ENCODE data around the gene DPH2. TPM values are rescaled to one million over a fixed set of nuclear protein-coding genes. Genes with fewer than 3 reads are reported as not detected.

Gene DPH2
- total RNA-seq, 1 donor from 2014 or later, result 30.2 TPM

DNA sequence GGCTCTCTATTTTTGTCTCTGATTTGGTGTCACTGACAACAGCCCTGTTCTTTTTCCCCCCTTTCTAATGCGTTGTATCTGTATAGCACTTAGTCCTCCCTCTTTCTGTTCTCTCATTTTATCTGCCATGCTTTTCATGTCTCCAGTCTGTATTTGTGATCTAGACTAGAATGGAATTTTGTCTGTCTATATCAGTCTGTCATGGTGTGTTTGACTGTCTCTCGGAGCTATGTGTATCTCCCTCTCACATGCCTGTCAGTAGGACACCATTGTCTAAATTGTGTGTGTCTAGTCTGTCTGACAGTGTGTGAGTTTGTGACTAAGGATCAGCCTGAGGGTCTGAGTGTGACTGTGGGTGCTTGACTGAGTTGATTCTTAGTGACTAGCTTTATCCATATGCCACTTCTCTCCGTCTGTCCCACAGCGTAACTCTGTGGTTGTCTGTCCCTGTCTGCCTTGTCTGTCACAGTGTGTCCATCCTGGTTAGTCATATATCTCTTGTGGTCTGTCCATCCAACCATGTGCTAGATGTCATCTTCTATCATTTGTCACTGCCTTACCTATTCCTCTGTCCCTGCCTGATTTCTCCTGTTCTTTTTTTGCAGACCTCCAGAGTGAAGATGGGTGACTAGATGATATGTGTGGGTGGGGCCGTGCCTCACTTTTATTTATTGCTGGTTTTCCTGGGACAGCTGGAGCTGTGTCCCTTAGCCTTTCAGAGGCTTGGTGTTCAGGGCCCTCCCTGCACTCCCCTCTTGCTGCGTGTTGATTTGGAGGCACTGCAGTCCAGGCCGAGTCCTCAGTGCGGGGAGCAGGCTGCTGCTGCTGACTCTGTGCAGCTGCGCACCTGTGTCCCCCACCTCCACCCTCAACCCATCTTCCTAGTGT, 7.8 kb downstream of the DPH2 start:
- no peaks in the 10 kb centered on the region for H3K27me3 Mint-ChIP-seq
- no peak for DNase-seq (ENCODE audit: extremely low spot score, unreplicated experiment)
- H3K36me3 Mint-ChIP-seq, result peaks cover 30% of the 10 kb centered on the region
- H3K4me1 Mint-ChIP-seq (ENCODE audit: unreplicated experiment), result peaks cover 50% of the 10 kb centered on the region
- peak overlapping the region; percentile 95 for H3K4me3 Mint-ChIP-seq
- no peak for TF ChIP-seq CTCF (conservative IDR thresholded peaks at IDR 0.05)
- H3K9me3 Mint-ChIP-seq, result no peaks in the 10 kb centered on the region
- H3K27ac Mint-ChIP-seq, result peak overlapping the region; percentile 18

DNA sequence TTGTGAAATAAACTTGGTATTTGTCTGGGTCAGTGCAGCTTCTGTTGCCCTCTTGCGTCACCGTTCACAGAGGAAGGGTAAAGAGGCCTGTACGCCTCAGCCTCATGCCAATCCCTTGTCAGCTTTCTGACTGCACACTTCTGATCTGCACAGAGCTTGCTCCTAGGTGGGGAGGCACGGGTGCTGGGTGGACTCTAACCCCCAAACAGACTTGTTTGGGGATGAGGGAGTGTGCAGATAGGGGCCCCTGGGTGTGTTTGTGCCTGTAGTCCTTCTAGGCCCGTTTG, 8.4 kb downstream of the DPH2 start:
- H3K27ac Mint-ChIP-seq, result peak overlapping the region; percentile 80
- H3K4me3 Mint-ChIP-seq, result peak overlapping the region; percentile 95
- H3K4me1 Mint-ChIP-seq (ENCODE audit: unreplicated experiment), result peaks cover 56% of the 10 kb centered on the region
- peaks cover 32% of the 10 kb centered on the region for H3K36me3 Mint-ChIP-seq
- DNase-seq (ENCODE audit: extremely low spot score, unreplicated experiment), result no peak
- TF ChIP-seq CTCF (conservative IDR thresholded peaks at IDR 0.05), result no peak
- H3K9me3 Mint-ChIP-seq, result no peaks in the 10 kb centered on the region
- no peaks in the 10 kb centered on the region for H3K27me3 Mint-ChIP-seq

- H3K27me3 Mint-ChIP-seq, result no peaks in the 10 kb centered on the region
- no peaks in the 10 kb centered on the region for H3K9me3 Mint-ChIP-seq
- H3K36me3 Mint-ChIP-seq, result peaks cover 36% of the 10 kb centered on the region
- H3K4me3 Mint-ChIP-seq, result peak within 1 kb of the TSS; percentile 95
- peak within 1 kb of the TSS; percentile 82 for H3K27ac Mint-ChIP-seq
- no peak for TF ChIP-seq CTCF (conservative IDR thresholded peaks at IDR 0.05)
- DNase-seq (ENCODE audit: extremely low spot score, unreplicated experiment), result peak; percentile 76
- peaks cover 55% of the 10 kb centered on the region for H3K4me1 Mint-ChIP-seq (ENCODE audit: unreplicated experiment)
Observed at GRCh38 chr1:43978551-43979260, 8.9 kb downstream of the DPH2 start, which contains the start of gene B4GALT2. B4GALT2 (plus strand) TSS chr1:43979210; CDS start chr1:43981161, 1,951 bp downstream.

- Mint-ChIP-seq H3K27me3 (no peaks in the 10 kb centered on the region), H3K27ac (no peak overlapping the region), H3K9me3 (no peaks in the 10 kb centered on the region), H3K36me3 (peaks cover 36% of the 10 kb centered on the region), H3K4me3 (no peak overlapping the region), H3K4me1 (ENCODE audit: unreplicated experiment) (peaks cover 50% of the 10 kb centered on the region)
- DNase-seq (ENCODE audit: extremely low spot score, unreplicated experiment), result no peak
- TF ChIP-seq CTCF (conservative IDR thresholded peaks at IDR 0.05), result no peak
Observed at GRCh38 chr1:43979261-43979527, 9.4 kb downstream of the DPH2 start.

DNA sequence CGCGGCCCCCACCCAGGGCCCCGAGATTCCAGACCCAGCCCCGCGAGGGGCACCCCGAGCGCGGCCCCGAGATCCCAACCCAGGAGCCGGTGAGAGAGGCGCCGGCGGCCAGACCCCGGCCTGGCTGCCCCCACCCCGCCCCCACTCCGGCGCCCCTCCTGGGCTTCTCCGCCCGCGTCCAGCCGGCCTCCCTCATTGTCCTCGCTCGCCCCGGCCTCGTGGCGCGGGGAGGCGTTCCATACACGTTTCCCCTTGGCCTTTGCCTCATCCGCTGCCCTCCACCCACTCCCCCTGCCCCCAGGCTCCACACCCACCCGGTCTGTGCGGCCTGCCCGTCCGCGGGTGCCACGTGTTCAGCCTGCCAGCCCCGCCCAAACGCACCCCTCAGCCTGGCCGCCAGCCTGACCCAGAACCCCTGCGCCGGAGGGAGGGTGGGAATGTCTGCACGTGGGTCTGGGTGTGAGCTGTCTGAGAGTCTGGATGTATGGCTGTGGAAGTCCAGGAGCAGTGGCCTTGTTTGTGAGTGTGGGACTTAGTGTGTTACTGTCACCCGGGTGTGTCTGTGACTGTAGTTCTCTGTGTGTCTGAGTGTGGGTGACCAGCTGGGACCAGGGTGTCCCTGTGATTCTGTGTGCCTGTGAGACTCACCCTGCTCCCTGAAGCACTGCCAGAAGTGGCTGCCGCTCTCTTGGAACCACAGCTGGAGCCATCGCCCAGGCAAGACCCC, 9.9 kb downstream of the DPH2 start:
- Mint-ChIP-seq H3K36me3 (peaks cover 36% of the 10 kb centered on the region), H3K27ac (peak overlapping the region; percentile 82), H3K27me3 (no peaks in the 10 kb centered on the region), H3K4me3 (peak overlapping the region; percentile 93), H3K4me1 (ENCODE audit: unreplicated experiment) (peaks cover 48% of the 10 kb centered on the region), H3K9me3 (no peaks in the 10 kb centered on the region)
- TF ChIP-seq CTCF (conservative IDR thresholded peaks at IDR 0.05), result no peak
- peak; percentile 74 for DNase-seq (ENCODE audit: extremely low spot score, unreplicated experiment)
